IPS-18a (cell line): Measurements from ENCODE around the gene PSMB2.
"Not testable (repeated sequence)": the region's sequence is repeated elsewhere in the genome, so short reads cannot be mapped to it uniquely, and the experiment has no call there.

Source experiments
- H3K27ac ChIP-seq: one replicate; pipeline ENCODE4 v1.5.1; 2013; ENCODE audit warnings: low read length
- H3K27me3 ChIP-seq: one replicate; pipeline ENCODE4 v1.6.1; 2013; ENCODE audit warnings: mild to moderate bottlenecking, low read length; ENCODE audit not compliant: control insufficient read depth, insufficient read depth
- H3K36me3 ChIP-seq: one replicate; pipeline ENCODE4 v1.6.1; 2013; ENCODE audit warnings: low read depth, low read length; ENCODE audit not compliant: control insufficient read depth
- H3K4me1 ChIP-seq: one replicate; pipeline ENCODE4 v1.6.1; 2013; ENCODE audit warnings: low read depth, low read length; ENCODE audit not compliant: control insufficient read depth
- H3K4me3 ChIP-seq: one replicate; pipeline ENCODE4 v1.5.1; 2013; ENCODE audit warnings: low read length
- H3K9ac ChIP-seq: one replicate; pipeline ENCODE4 v1.6.1; 2013; ENCODE audit warnings: mild to moderate bottlenecking, low read length, moderate library complexity
- H3K9me3 ChIP-seq: one replicate; pipeline ENCODE4 v1.6.1; 2013; ENCODE audit warnings: low read depth, low read length; ENCODE audit not compliant: control insufficient read depth

PSMB2 gene

DNA sequence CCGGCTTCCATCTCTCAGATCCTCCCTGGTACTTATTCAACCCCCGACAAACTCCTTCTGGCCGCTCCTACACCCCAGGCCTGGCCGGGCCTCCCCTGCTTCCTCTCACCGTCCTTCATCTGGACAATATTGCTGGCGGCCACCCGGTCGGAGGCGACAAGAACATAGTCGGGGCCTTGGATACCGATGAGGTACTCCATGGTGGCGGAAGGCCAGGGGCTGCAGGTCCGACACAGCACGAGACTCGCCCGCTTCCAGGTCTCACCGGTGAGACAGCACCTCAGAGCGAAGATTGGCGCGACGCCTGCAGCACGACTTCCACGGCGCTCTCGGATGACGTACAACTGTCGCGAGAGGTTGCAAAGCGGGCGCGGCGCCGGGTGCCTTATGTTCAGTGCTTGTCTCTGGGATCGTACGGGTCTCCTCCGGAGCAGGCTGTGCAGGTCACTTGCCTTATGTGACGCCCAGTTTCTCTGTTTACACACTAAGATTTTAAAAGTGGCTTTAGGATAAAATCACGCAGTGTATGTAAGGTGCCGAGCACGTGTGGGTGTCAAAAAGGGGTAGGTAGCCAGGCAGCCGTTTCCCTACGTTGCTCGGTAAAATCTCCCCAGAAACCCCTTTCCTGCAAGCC lies at the start of gene PSMB2:
PSMB2 (minus strand) TSS at position 294 of the 634 bp plus-strand sequence; CDS start at position 200, 94 bp downstream.
- Histone ChIP-seq H3K9me3 (no peaks in the 10 kb centered on the region), H3K27me3 (peaks cover 20% of the 10 kb centered on the region), H3K4me3 (peak within 1 kb of the TSS; percentile 84), H3K27ac (peak within 1 kb of the TSS; percentile 66), H3K36me3 (peaks cover 6% of the 10 kb centered on the region), H3K4me1 (peaks cover 9% of the 10 kb centered on the region), H3K9ac (peak within 1 kb of the TSS; percentile 93)

DNA sequence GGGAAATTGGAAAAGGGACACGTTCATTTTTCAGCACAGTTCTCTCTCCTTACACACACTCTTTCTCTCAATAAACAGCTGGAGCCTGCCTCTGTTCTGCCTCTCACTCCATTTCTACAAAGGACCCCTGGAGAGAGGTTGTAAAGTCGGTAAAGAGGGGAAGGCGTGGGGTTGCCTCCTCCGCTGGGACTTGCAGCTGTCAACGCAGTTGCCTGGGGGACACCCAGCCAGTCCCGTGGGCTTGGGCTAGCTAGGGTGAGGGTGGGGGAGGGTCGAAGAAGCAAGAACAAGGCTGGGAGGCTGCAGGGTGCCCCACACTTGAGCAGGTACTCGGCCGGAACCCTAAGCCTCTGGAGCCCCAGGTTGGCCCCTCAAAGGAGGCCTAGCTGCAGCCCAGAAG lies 49.8 kb upstream of the PSMB2 start:
- Histone ChIP-seq H3K27me3 (no peaks in the 10 kb centered on the region), H3K4me3 (peak overlapping the region; percentile 21), H3K4me1 (peaks cover 11% of the 10 kb centered on the region), H3K27ac (no peak overlapping the region), H3K36me3 (no peaks in the 10 kb centered on the region), H3K9ac (no peak overlapping the region), H3K9me3 (no peaks in the 10 kb centered on the region)

DNA sequence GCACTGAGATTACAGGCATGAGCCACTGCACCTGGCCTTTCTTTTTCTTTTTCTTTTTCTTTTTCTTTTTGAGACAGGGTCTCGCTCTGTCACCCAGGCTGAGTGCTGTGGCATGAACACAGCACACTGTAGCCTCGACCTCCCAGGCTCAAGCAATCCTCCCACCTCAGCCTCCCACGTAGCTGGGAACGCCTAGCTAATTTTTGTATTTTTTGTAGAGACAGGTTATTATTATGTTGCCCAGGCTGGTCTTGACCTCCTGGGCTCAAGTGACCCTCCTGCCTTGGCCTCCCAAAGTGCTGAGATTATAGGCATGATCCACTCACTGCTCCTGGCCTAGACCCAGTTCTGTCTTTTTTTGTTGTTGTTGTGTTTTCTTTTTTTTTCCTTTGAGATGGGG lies 48.8 kb upstream of the PSMB2 start:
- H3K27ac ChIP-seq, H3K4me3 ChIP-seq, H3K27me3 ChIP-seq, H3K36me3 ChIP-seq, H3K9me3 ChIP-seq, H3K9ac ChIP-seq: not testable (repeated sequence)
- H3K4me1 ChIP-seq = peaks cover 11% of the 10 kb centered on the region

DNA sequence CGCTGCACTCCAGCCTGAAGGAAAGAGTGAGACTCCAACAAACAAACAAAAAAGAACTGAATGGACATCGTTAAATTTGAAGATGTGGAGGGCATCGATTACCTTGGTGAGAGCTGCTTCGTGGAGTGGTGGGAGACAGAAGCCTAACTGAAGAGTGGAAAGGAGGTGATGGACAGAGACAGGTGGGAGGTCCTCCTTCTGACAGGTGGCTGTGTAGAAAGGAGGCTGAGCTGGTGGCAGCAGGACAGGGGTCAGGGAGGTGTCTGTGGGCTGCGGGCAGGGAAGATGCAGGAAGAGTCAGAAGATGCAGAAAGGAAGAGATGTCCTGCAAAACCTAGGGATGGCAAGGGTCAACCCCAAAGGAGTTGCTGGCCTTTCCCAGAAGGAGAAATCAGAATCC lies 46.8 kb upstream of the PSMB2 start:
- H3K9ac ChIP-seq = no peak overlapping the region
- peaks cover 11% of the 10 kb centered on the region for H3K4me1 ChIP-seq
- H3K36me3 ChIP-seq = no peaks in the 10 kb centered on the region
- no peaks in the 10 kb centered on the region for H3K9me3 ChIP-seq
- H3K27me3 ChIP-seq = no peaks in the 10 kb centered on the region
- no peak overlapping the region for H3K27ac ChIP-seq
- no peak overlapping the region for H3K4me3 ChIP-seq

DNA sequence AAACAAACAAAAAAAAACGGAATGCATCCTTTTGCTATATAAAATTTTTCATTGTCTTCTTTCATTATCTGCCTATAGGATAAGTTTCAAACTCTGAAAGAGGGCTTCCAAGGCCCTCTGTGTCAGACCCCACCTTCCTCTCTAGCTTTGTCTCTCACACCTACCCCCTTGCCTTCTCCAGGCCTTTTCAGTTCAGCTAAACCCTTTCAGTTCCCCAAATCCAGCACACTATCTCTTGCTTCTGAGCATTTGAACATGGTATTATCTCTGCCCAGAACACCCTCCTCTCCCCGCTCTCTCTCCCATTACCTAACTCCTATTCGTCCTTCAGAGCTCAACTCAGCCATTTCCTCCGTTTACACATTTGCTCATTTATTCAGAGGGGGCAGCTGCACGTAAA lies 41.7 kb upstream of the PSMB2 start:
- Histone ChIP-seq H3K27me3 (no peaks in the 10 kb centered on the region), H3K9ac (no peak overlapping the region), H3K9me3 (no peaks in the 10 kb centered on the region), H3K27ac (no peak overlapping the region), H3K36me3 (no peaks in the 10 kb centered on the region), H3K4me1 (no peaks in the 10 kb centered on the region), H3K4me3 (no peak overlapping the region)

DNA sequence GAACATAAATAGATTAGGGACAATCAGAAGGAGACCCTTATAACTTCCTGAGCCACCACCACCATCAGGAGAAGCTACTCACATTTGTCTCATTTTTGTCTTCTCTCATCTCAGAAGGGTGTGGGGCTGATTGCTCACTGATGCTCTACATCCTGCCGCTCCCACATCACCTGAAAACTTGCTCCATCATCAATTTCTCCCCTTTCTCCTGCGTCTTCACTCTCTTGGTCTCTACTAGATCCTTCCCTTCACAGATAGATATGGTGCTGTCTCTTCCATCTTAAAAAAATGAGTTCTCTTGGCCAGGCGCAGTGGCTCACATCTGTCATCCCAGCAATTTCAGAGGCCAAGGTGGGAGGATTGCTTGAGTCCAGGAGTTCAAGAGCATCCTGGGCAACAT lies 38.9 kb upstream of the PSMB2 start:
- Histone ChIP-seq H3K36me3 (no peaks in the 10 kb centered on the region), H3K9ac (no peak overlapping the region), H3K27me3 (no peaks in the 10 kb centered on the region), H3K27ac (no peak overlapping the region), H3K4me3 (no peak overlapping the region), H3K9me3 (no peaks in the 10 kb centered on the region), H3K4me1 (no peaks in the 10 kb centered on the region)

DNA sequence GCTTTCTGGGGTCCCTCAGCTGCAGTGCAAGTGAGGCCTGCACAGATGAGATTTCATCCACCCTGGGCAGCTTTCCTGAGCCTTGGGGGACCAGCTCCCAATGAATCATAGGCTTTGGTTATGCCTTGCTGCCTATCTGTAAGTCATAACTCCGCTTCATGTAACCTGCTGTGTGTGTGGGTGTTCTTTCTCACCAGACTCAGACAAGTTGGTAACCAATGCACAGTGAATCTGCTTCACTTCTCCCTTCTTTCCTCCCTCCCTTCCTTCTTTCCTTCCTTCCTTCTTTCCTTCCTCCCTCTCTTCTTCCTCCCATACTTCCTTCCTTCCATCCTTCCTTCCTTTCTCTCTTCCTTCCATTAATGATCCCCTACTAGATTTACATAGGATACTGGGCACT lies 34.4 kb upstream of the PSMB2 start:
- Histone ChIP-seq H3K4me3 (no peak overlapping the region), H3K36me3 (no peaks in the 10 kb centered on the region), H3K9me3 (no peaks in the 10 kb centered on the region), H3K4me1 (no peaks in the 10 kb centered on the region), H3K27me3 (no peaks in the 10 kb centered on the region), H3K9ac (no peak overlapping the region), H3K27ac (no peak overlapping the region)

DNA sequence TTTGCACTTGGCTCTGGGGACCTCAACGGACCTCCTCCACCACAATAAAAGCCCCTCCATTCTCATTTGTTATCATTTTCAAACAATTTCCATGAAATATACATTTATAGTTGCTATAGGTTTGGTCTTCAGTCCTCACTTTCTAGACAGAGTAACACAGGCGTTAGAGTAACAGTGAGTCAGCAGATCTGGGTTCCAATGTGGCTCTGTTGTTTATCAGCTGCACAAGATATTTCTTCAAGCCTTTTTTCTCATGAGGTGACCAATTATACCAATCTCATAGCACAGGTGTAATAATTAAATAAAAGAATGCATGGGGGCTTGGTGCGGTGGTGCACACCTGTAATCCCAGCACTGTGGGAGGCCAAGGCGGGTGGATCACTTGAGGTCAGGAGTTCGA lies 32.8 kb upstream of the PSMB2 start:
- Histone ChIP-seq H3K27me3 (no peaks in the 10 kb centered on the region), H3K4me3 (no peak overlapping the region), H3K4me1 (no peaks in the 10 kb centered on the region), H3K27ac (no peak overlapping the region), H3K9ac (no peak overlapping the region), H3K36me3 (no peaks in the 10 kb centered on the region), H3K9me3 (no peaks in the 10 kb centered on the region)

DNA sequence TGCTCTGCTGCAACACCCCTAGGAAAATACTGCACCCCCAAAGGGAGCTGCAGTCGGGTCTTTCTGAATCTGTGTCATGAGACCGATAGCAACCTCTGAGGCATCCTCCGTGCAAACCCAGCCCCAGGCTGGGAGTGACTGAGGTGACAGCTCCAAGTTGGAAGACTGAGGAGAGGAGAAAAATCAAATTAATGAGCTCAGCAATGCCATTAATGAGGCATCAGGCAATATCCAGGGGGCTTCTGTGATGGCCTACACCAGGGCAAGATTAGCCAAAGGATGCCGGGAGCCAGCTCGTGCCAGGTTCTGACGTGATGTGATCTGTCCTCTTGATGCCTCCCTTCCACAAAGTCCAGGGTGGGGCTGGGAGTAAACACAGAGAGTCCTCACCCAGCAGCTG lies 30.8 kb upstream of the PSMB2 start:
- H3K27ac ChIP-seq = no peak overlapping the region
- H3K36me3 ChIP-seq = no peaks in the 10 kb centered on the region
- no peaks in the 10 kb centered on the region for H3K4me1 ChIP-seq
- no peak overlapping the region for H3K9ac ChIP-seq
- H3K4me3 ChIP-seq = no peak overlapping the region
- no peaks in the 10 kb centered on the region for H3K27me3 ChIP-seq
- no peaks in the 10 kb centered on the region for H3K9me3 ChIP-seq

DNA sequence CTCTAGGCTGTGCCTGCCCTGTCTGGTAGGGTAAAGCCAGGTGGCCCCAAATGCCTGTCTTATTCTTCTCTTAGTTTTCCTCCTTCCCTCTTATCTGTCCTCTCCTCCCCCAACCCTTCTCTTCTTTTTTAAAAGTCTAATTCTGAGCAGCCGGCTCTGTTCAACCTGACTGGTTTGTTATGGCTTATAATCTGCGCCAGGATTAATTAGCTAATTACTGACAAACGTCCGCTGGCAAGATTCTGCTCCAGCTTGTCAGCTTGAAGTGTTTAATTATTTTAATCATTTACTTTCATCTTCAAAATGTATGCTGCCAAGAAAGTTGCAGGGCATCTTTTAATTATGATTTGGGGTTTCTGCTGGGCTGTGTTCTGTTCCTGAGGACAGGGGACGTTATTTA lies 27.2 kb upstream of the PSMB2 start:
- no peaks in the 10 kb centered on the region for H3K9me3 ChIP-seq
- no peak overlapping the region for H3K9ac ChIP-seq
- H3K4me1 ChIP-seq = no peaks in the 10 kb centered on the region
- H3K36me3 ChIP-seq = no peaks in the 10 kb centered on the region
- H3K27me3 ChIP-seq = no peaks in the 10 kb centered on the region
- no peak overlapping the region for H3K27ac ChIP-seq
- H3K4me3 ChIP-seq = no peak overlapping the region

DNA sequence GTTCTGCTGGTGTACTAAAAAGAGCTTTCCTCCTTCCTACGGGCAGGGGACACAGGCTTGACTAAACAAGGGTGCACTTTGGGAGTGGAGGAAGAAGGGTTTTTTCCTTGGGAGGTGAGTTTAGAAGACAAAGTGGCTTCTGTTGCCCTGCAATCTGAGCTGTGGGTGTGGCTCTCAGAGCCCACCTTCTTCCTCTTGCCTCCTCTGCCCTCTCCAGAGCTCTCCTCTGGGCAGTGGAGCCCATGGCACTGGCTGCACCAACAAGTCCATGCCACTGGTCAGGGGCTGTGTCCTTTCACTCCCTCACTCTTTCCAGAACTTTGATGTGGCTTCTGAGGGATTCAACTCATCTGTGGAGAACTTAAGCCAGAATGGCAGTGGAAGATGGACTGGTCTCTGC lies 25.6 kb upstream of the PSMB2 start:
- no peaks in the 10 kb centered on the region for H3K27me3 ChIP-seq
- no peaks in the 10 kb centered on the region for H3K9me3 ChIP-seq
- no peak overlapping the region for H3K9ac ChIP-seq
- no peaks in the 10 kb centered on the region for H3K4me1 ChIP-seq
- no peak overlapping the region for H3K4me3 ChIP-seq
- H3K36me3 ChIP-seq = no peaks in the 10 kb centered on the region
- H3K27ac ChIP-seq = no peak overlapping the region

DNA sequence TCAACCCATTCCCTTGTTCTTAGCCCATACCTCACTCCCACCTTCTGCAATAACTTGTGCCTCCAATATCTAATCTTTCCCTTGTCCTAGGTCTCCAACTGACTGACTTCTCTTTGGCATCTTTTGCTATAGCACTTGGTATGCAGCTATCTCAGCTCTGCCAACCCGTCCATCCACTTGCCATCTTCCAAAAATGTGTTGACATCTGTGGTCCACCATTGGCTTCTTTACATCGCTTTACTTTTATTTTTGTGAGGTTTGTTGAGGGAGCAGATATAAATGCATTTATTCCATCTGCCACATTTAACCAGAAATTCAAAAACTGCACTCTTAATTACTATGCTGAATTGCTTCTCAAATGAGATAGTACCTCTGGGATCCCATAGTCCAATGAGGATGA lies 24.9 kb upstream of the PSMB2 start:
- Histone ChIP-seq H3K27me3 (no peaks in the 10 kb centered on the region), H3K27ac (no peak overlapping the region), H3K36me3 (no peaks in the 10 kb centered on the region), H3K9me3 (no peaks in the 10 kb centered on the region), H3K4me1 (no peaks in the 10 kb centered on the region), H3K4me3 (no peak overlapping the region), H3K9ac (no peak overlapping the region)
